Activated naive CD4-positive, alpha-beta T cell treated with anti-CD3 and anti-CD28 coated beads, Interleukin-2, amount 50 U/mL, for 72 hours (primary cell): Measurements from ENCODE around the gene OLFML1. TPM values are rescaled to one million over a fixed set of nuclear protein-coding genes. Genes with fewer than 3 reads are reported as not detected.

Source experiments
- ATAC-seq, 2 donors: fragments of 150-1000 bp; cut with Tn5 transposase; 2 replicates each; pipeline ENCODE4 v1.10.0; 2021; ENCODE audit warnings: mild to moderate bottlenecking in 2 of 2, moderate library complexity in 2 of 2
- DNase-seq, 2 donors: peaks; one replicate each; pipeline ENCODE4 v3.0.0; 2021 to 2022; ENCODE audit warnings: low spot score in 2 of 2
- H3K27ac Mint-ChIP-seq, 2 donors: one replicate each; pipeline ENCODE4 v1.8.0; 2022; ENCODE audit warnings: mild to moderate bottlenecking in 2 of 2, mixed read lengths in 2 of 2
- H3K36me3 Mint-ChIP-seq, 2 donors: one replicate each; pipeline ENCODE4 v1.8.0; 2022; ENCODE audit warnings: mixed read lengths in 2 of 2
- H3K9me3 Mint-ChIP-seq, 2 donors: one replicate each; pipeline ENCODE4 v1.8.0; 2022; ENCODE audit warnings: mixed read lengths in 2 of 2
- total RNA-seq, 2 donors: library from RNA; stranded (reverse); gene quantifications; one replicate each; pipeline ENCODE4 v1.2.3, GENCODE V29; 2022

OLFML1 gene
- total RNA-seq, result not detected

DNA sequence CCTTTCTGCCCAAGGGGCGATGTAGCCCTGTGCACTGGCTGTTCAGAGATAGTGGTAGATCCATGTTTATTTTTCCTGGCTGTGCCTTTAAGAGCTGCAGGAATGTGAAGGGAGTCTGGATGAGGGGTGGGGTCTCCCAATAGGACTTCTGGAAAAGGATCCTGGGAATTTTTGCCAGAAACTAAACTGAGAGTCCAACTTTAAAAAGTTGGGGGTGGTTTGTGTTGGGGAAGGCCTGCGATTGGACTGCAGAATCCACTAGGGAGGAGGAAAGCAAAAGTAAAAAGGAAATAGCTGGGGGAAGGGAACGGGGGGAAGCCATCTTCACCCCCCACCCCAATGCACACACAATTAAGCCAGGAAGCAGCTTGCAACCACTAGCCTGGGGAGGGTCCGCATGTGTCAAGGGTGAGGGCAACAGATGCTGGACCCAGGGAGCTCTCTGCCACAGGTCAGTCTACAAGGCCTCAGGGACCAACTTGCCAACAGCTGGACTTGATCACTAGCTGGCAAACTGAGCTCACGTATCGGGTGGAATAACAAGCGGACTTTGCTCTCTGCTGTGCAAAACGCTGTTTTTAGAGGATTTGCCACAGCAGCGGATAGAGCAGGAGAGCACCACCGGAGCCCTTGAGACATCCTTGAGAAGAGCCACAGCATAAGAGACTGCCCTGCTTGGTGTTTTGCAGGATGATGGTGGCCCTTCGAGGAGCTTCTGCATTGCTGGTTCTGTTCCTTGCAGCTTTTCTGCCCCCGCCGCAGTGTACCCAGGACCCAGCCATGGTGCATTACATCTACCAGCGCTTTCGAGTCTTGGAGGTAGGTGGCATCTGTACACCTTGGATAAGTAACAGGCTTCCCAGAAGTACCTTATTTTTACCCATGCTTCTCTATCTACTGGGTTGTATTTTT lies at the start of gene OLFML1:
OLFML1 (plus strand) TSS at position 321 of the 912 bp plus-strand sequence; CDS start at position 691, 370 bp downstream.
- Mint-ChIP-seq H3K27ac (no peak within 1 kb of the TSS), H3K9me3 (no peaks in the 10 kb centered on the region), H3K36me3 (no peaks in the 10 kb centered on the region)
- DNase-seq (no peak), ATAC-seq (no peak)

- Mint-ChIP-seq H3K27ac (peak overlapping the region; percentile 30 to 63), H3K36me3 (peaks cover 0 to 10% of the 10 kb centered on the region in 2 donors), H3K9me3 (peaks cover 0 to 9% of the 10 kb centered on the region in 2 donors)
- ATAC-seq (no peak), DNase-seq (no peak)
These were observed 49.2 kb upstream of the OLFML1 start for GRCh38 chr11:7436146-7436545.

GRCh38 chr11:7436657-7437056 lies 48.6 kb upstream of the OLFML1 start:
- peak in 1 of 2 donors; percentile 65 for ATAC-seq
- H3K36me3 Mint-ChIP-seq, result peaks cover 0 to 10% of the 10 kb centered on the region in 2 donors
- H3K27ac Mint-ChIP-seq, result peak overlapping the region; percentile 47 to 63
- peaks cover 0 to 9% of the 10 kb centered on the region in 2 donors for H3K9me3 Mint-ChIP-seq
- no peak for DNase-seq

DNA sequence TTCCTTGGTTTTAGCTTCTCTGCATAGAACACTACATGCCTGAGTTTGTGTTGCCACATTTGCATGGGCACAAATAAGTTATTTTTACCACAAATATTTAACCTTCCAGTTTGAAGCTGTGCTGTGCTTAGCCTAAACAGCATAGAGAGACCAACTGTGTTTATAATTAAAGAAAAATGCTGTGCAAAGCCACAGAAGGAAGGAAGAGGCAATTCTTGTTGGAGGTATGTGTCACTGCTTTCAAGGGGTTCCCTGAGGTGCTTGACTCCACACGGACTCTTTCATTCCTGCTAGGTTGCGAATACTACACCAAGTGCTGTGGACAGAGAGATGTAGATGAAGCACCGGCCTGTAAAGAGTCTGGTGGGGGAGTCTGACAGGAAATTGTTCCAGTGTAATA lies 47.6 kb upstream of the OLFML1 start:
- no peak for ATAC-seq
- peaks cover 0 to 9% of the 10 kb centered on the region in 2 donors for H3K9me3 Mint-ChIP-seq
- H3K36me3 Mint-ChIP-seq, result peaks cover 0 to 10% of the 10 kb centered on the region in 2 donors
- DNase-seq, result no peak
- H3K27ac Mint-ChIP-seq, result no peak overlapping the region

- no peak for ATAC-seq
- Mint-ChIP-seq H3K9me3 (peaks cover 0 to 9% of the 10 kb centered on the region in 2 donors), H3K27ac (peak overlapping the region in 1 of 2 donors; percentile 16), H3K36me3 (peaks cover 0 to 10% of the 10 kb centered on the region in 2 donors)
- DNase-seq, result no peak
These were observed 45.5 kb upstream of the OLFML1 start for GRCh38 chr11:7439746-7440320.

- DNase-seq (peak in 1 of 2 donors; percentile 74), ATAC-seq (peak; percentile 77 to 85)
- Mint-ChIP-seq H3K9me3 (no peaks in the 10 kb centered on the region), H3K36me3 (no peaks in the 10 kb centered on the region), H3K27ac (no peak overlapping the region)
These were observed 42.6 kb upstream of the OLFML1 start for GRCh38 chr11:7442588-7443215.

DNA sequence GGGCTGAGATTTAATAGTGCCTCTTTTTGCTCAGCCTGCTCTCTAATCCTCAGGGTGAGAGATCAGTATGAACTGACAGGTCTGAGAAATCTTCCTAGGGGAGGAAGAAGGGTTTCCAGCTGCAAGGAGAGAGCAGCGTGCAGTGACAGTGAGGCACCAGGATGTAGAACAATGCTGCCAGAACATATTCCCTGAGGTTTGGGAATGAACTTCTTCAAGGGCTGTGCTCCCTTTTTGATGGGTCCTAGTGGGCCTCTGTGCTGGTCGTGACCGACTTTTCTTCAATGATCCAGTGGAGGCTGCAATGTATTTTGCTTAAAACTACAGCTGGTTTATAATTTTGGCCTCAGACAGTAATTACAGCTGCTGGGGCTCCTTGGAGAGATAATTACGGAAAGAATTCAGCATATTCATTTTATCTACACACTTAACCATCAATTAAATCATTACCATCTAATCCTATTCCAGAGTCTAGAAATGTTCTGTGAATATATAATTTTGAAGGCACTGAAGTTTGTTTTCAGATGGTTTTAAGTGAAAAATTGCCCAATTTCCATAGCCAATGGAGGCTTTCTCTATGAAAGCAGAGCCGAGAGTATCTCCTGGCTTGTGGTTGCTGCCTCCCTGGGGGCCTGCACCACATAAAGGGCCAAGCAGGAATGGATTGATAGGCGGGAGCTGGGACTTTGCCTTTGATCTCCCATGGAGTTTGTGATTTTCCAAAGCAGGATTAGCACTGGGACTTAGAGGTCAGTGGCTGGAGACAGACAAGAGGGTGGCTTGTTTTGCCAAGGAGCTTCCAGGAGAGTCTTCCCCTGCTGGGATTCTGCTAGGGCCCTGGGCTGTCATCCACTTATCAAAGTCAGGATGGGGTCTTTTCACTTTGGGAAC lies 41.0 kb upstream of the OLFML1 start:
- DNase-seq (no peak), ATAC-seq (no peak)
- Mint-ChIP-seq H3K9me3 (no peaks in the 10 kb centered on the region), H3K27ac (no peak overlapping the region), H3K36me3 (no peaks in the 10 kb centered on the region)

DNA sequence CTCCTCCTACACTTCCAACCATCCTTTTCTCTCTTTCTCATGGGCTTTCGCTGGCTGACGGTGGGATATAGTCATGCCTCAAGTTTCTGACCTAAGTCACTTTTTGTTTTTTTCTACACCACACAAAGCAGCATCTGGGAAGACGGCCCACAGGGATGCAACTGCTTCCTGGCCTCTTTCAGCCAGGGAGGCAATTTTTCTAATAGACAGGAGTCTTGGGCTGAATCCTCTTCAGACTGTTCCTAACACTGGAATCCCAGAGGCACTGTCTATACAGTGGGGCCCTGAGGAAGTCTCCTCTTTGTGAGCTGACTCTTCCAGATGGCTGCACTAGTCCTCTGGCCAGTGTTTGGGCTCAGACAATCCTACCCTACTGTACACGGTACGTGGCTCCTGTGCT lies 39.7 kb upstream of the OLFML1 start:
- Mint-ChIP-seq H3K9me3 (no peaks in the 10 kb centered on the region), H3K27ac (no peak overlapping the region), H3K36me3 (no peaks in the 10 kb centered on the region)
- DNase-seq, result no peak
- no peak for ATAC-seq

DNA sequence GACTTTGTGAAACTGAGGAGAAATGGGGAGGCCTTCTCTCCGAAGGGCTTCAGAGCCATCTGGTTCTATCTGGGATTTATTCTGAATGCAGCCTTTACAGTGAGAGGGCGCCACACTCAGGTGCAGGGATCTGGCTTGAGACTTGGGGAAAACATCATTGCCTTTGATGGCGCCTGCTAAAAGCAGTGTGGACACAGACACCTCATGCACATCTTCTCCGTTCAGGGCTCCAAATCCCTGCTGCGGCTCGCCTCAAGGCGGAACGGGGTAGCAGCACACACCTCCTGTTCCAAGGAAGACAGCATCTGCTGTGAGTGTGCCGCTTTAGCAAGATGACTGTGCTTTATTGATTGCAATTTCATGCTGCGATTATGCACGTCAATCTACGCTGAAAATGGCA lies 37.1 kb upstream of the OLFML1 start:
- no peaks in the 10 kb centered on the region for H3K36me3 Mint-ChIP-seq
- no peak for DNase-seq
- no peak overlapping the region for H3K27ac Mint-ChIP-seq

GRCh38 chr11:7449211-7449840 lies 36.0 kb upstream of the OLFML1 start:
- Mint-ChIP-seq H3K27ac (no peak overlapping the region), H3K36me3 (no peaks in the 10 kb centered on the region), H3K9me3 (no peaks in the 10 kb centered on the region)
- DNase-seq (no peak), ATAC-seq (no peak)

More for the DNA sequence above, 37.1 kb upstream of the OLFML1 start:
- no peak for ATAC-seq
- no peaks in the 10 kb centered on the region for H3K9me3 Mint-ChIP-seq

- Mint-ChIP-seq H3K36me3 (no peaks in the 10 kb centered on the region), H3K27ac (no peak overlapping the region), H3K9me3 (no peaks in the 10 kb centered on the region)
- DNase-seq (no peak), ATAC-seq (no peak)
These were observed 35.5 kb upstream of the OLFML1 start for GRCh38 chr11:7449841-7450214.

GRCh38 chr11:7450836-7451235 lies 34.5 kb upstream of the OLFML1 start:
- DNase-seq (no peak), ATAC-seq (no peak)
- Mint-ChIP-seq H3K27ac (no peak overlapping the region), H3K36me3 (no peaks in the 10 kb centered on the region), H3K9me3 (no peaks in the 10 kb centered on the region)

DNA sequence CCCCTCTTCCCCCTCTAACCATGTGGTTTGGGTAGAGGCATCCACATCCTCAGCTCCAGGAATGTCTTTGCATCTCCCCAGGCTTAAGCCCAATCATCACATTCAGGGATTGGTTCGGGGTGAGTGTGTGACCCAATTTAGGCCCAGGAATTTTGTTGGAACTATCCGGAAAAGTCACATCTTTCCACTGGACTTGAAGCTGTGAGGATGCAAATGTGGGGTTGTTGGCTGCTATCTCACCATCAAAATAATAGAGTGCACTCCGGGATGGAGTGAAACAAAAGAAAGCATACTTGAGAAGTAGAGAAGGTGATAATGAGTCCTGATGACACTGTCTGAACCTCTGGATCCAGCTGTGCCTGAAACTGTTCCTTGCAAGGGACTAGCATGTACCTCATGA lies 33.8 kb upstream of the OLFML1 start:
- Mint-ChIP-seq H3K27ac (no peak overlapping the region), H3K36me3 (no peaks in the 10 kb centered on the region), H3K9me3 (no peaks in the 10 kb centered on the region)
- no peak for ATAC-seq
- DNase-seq, result no peak

DNA sequence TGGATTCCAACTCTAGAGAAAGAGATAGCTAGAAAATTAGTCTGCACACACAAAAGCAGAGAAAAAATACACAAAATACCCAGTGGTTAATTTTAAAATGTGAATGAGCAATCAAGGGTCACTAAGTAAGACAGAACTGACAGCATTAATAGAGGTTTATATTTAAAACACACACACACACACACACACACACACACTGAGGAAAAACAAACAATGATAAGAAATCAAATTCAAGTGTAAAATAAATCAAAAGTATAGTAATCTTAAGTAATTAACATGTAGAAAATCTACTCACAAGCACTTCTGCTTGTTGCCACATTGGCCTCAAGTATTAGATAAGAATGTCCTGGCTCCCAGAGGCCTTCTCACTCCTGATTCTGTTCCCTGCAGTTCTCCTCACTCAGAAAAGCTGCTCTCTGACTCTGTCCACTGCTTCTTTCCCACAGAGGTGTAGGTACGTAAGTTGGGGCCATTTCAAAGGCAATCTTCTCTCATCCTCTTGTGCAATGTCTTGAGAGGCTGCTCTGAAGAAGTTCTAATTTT lies 33.3 kb upstream of the OLFML1 start:
- Mint-ChIP-seq H3K36me3 (no peaks in the 10 kb centered on the region), H3K27ac (peak overlapping the region in 1 of 2 donors; percentile 77), H3K9me3 (no peaks in the 10 kb centered on the region)
- DNase-seq (no peak), ATAC-seq (no peak)

DNA sequence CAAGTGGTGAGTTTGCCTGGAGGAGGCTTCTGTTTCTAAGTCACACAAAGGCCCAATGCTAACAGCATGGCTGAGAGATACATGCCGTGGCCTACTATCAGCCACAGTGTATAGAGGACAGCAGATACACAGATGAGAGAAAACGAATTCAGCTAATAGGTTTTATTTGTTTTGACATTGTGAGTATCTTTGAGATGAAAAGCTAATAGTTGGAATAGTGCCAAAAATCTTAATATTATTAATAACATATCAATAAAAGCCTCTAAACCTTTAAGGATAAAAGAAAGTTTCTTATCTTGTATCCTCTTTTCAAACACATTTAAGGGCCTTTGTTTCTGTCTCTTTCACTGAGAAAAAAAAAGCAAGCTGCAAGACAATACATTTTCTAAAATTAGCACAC lies 30.5 kb upstream of the OLFML1 start:
- H3K9me3 Mint-ChIP-seq, result peaks cover 0 to 7% of the 10 kb centered on the region in 2 donors
- ATAC-seq (no peak), DNase-seq (no peak)
- no peaks in the 10 kb centered on the region for H3K36me3 Mint-ChIP-seq
- H3K27ac Mint-ChIP-seq, result no peak overlapping the region

GRCh38 chr11:7457211-7457610 lies 28.1 kb upstream of the OLFML1 start:
- DNase-seq (no peak), ATAC-seq (no peak)
- H3K9me3 Mint-ChIP-seq, result peaks cover 0 to 7% of the 10 kb centered on the region in 2 donors
- no peaks in the 10 kb centered on the region for H3K36me3 Mint-ChIP-seq
- no peak overlapping the region for H3K27ac Mint-ChIP-seq
